Uterus (tissue), 2 donors: ENCODE measurements around the gene JMY.

Source experiments
- CTCF ChIP-seq, 4 experiments: fragments of 200-600 bp in 2 of 4; fragments of 450-650 bp in 2 of 4; sonication (generic) in 2 of 4; IDR thresholded peaks; one replicate each; pipeline ENCODE4 v1.5.1; 2016 to 2019; ENCODE audit warnings: antibody characterized with exemption in 4 of 4, mild to moderate bottlenecking in 2 of 4, moderate library complexity in 1 of 4
- POLR2A ChIP-seq, 2 donors: fragments of 450-650 bp; IDR thresholded peaks; one replicate each; pipeline ENCODE4 v1.6.1; 2016; ENCODE audit warnings: antibody characterized with exemption in 2 of 2, mild to moderate bottlenecking in 1 of 2, moderate library complexity in 1 of 2

GRCh38 chr5:79201206-79201605 lies 34.7 kb upstream of the JMY start:
- TF ChIP-seq CTCF (IDR thresholded peaks at IDR 0.05) (no peak), POLR2A (IDR thresholded peaks at IDR 0.05) (no peak)
